Activated B cell treated with CpG ODN at 0.5 μM for 24 hours (primary cell): ENCODE data around the gene MYOF. TPM values are rescaled to one million over a fixed set of nuclear protein-coding genes. Genes with fewer than 3 reads are reported as not detected.

Source experiments
- ATAC-seq: fragments of 200-7000 bp; cut with Tn5 transposase; one replicate; pipeline ENCODE4 v1.10.0; 2021; ENCODE audit warnings: low read depth, mild to moderate bottlenecking, moderate library complexity
- CTCF ChIA-PET: fragments of 350-600 bp; sonication (Branson Sonifier 250); formaldehyde crosslinking; loops from one replicate; lab custom pipeline; 2021; ENCODE audit warnings: antibody characterized with exemption; lab: Charles Lee
- POLR2A ChIA-PET: fragments of 350-600 bp; sonication (Branson Sonifier 250); formaldehyde crosslinking; loops from one replicate; lab custom pipeline; 2021; ENCODE audit warnings: antibody characterized with exemption; lab: Charles Lee
- DNase-seq: peaks from one replicate; pipeline ENCODE4 v3.0.0; 2022
- H3K27ac Mint-ChIP-seq: one replicate; pipeline ENCODE4 v1.8.0; 2020; ENCODE audit warnings: mixed read lengths
- H3K27me3 Mint-ChIP-seq: one replicate; pipeline ENCODE4 v1.8.0; 2021; ENCODE audit warnings: mixed read lengths
- H3K36me3 Mint-ChIP-seq: one replicate; pipeline ENCODE4 v1.8.0; 2021; ENCODE audit warnings: low read depth, mixed read lengths
- H3K4me1 Mint-ChIP-seq: one replicate; pipeline ENCODE4 v1.8.0; 2021; ENCODE audit warnings: mixed read lengths
- H3K4me3 Mint-ChIP-seq: one replicate; pipeline ENCODE4 v1.8.0; 2020; ENCODE audit warnings: mild to moderate bottlenecking, mixed read lengths
- H3K9me3 Mint-ChIP-seq: one replicate; pipeline ENCODE4 v1.8.0; 2020; ENCODE audit warnings: mixed read lengths
- intact Hi-C: fragments of 100-400 bp; cut with micrococcal nuclease; formaldehyde crosslinking; loops from one replicate; pipeline ENCODE4 v1.15.1; 2024
- total RNA-seq: library from RNA; stranded (reverse); gene quantifications from 2 replicates; pipeline ENCODE4 v1.2.3, GENCODE V29; 2022
- TF ChIP-seq, protein P1 (sequence below): fragments of 200-600 bp; IDR thresholded peaks from one replicate; pipeline ENCODE4 v1.8.0; 2022; ENCODE audit warnings: antibody characterized with exemption, mild to moderate bottlenecking

The MYOF gene
- total RNA-seq, 1 donor from 2014 or later, result 0.09 TPM

DNA sequence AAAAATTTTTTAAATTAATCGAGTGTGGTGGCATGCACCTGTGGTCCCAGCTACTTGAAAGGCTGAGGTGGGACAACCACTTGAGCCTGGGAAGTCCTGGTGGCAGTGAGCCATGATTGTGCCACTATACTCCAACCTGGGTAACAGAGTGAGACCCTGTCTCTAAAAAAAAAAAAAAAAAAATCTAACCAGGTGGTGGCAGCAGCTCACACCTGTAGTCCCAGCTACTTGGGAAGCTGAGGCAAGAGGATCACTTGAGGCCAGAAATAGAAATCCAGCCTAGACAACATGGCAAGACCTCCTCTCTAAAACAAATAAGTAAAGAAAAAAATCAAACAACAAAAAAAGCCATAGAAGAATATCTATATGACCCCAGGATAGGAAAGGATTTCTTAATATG, 3.6 kb upstream of the MYOF start:
- ChIA-PET CTCF (interaction anchor here (5.6 kb wide), 1 partner anchor 109 kb away, joined by 26 read pairs; no protein-coding TSS in a partner anchor), POLR2A (interaction anchor here (0.6 kb wide), 1 partner anchor 12 kb away, joined by 3 read pairs; no protein-coding TSS in a partner anchor)
- Mint-ChIP-seq H3K27me3 (peaks cover 26% of the 10 kb centered on the region), H3K4me3 (no peak overlapping the region), H3K36me3 (no peaks in the 10 kb centered on the region), H3K4me1 (peaks cover 15% of the 10 kb centered on the region), H3K27ac (no peak overlapping the region), H3K9me3 (no peaks in the 10 kb centered on the region)
- DNase-seq (no peak), ATAC-seq (no peak)
- intact Hi-C loops, result loop anchor here (10.0 kb wide), 1 partner anchor 201 kb away; no protein-coding TSS in a partner anchor
- TF ChIP-seq, protein P1, sequence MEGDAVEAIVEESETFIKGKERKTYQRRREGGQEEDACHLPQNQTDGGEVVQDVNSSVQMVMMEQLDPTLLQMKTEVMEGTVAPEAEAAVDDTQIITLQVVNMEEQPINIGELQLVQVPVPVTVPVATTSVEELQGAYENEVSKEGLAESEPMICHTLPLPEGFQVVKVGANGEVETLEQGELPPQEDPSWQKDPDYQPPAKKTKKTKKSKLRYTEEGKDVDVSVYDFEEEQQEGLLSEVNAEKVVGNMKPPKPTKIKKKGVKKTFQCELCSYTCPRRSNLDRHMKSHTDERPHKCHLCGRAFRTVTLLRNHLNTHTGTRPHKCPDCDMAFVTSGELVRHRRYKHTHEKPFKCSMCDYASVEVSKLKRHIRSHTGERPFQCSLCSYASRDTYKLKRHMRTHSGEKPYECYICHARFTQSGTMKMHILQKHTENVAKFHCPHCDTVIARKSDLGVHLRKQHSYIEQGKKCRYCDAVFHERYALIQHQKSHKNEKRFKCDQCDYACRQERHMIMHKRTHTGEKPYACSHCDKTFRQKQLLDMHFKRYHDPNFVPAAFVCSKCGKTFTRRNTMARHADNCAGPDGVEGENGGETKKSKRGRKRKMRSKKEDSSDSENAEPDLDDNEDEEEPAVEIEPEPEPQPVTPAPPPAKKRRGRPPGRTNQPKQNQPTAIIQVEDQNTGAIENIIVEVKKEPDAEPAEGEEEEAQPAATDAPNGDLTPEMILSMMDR, result no peak

DNA sequence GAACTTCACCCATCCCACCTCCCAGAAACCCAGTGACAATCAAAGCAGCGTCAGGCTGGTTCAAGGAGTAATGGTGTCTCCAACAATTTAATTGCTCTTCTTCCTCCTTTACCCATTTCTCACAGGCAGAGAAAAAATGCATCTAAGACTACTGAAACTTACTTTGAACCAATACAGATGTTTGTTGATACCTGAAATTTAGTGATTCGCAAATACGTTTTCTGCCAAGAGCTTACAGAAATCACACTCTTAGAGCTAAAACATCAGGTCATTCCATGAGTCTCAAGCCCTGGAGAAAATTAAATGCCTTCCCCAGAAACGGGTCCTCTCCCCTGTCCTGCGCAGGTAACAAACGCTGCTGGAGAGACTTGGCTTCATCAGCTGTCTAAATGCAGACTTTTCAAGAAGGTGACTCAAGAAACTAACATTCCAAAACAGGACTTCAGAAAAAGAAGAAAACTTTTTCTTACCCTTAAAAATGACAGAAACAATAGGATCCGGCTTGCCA, 443 bp downstream of the MYOF start:
- peaks cover 9% of the 10 kb centered on the region for H3K27me3 Mint-ChIP-seq
- peak overlapping the region; percentile 81 for H3K4me3 Mint-ChIP-seq
- TF ChIP-seq, protein P1, result no peak
- no peak for ATAC-seq
- ChIA-PET CTCF (interaction anchor here (0.6 to 7.1 kb wide), 16 partner anchors 9 to 467 kb away, joined by 3 to 237 read pairs (median 5); partner anchors contain the start of gene CEP55), POLR2A (interaction anchor here (1.2 kb wide), 1 partner anchor 106 kb away, joined by 6 read pairs; no protein-coding TSS in a partner anchor)
- DNase-seq, result no peak
- no peaks in the 10 kb centered on the region for H3K36me3 Mint-ChIP-seq
- intact Hi-C loops, result loop anchor here (1.0 to 10.0 kb wide), 6 partner anchors 15 to 399 kb away; partner anchors contain the start of gene CEP55
- H3K27ac Mint-ChIP-seq, result peak overlapping the region; percentile 4
- peaks cover 15% of the 10 kb centered on the region for H3K4me1 Mint-ChIP-seq
- no peaks in the 10 kb centered on the region for H3K9me3 Mint-ChIP-seq

DNA sequence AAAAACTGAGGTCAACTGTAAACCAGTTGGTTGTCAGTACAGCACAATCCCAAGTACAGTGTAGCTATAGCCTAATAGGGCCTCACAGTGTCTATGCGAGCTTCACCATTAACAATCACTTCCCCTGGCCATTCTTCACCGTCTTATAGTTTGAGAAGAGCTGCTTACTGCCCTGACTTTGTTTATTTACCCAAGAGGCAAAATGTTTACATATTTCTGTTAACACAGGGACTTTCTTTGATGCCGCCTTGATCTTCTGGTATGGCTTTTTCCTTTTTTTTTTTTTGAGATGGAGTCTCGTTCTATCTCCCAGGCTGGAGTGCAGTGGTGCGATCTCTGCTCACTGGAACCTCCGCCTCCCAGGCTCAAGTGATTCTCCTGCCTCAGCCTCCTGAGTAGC, 3.3 kb downstream of the MYOF start:
- Mint-ChIP-seq H3K4me3 (no peak overlapping the region), H3K27me3 (peaks cover 5% of the 10 kb centered on the region), H3K4me1 (peaks cover 15% of the 10 kb centered on the region), H3K9me3 (no peaks in the 10 kb centered on the region), H3K27ac (no peak overlapping the region), H3K36me3 (no peaks in the 10 kb centered on the region)
- CTCF ChIA-PET, result interaction anchor here (1.2 to 7.1 kb wide), 2 partner anchors 24 to 102 kb away, joined by 3 to 237 read pairs; no protein-coding TSS in a partner anchor
- ATAC-seq, result no peak
- POLR2A ChIA-PET, result interaction anchor here (0.5 kb wide), 1 partner anchor 56 kb away, joined by 7 read pairs; no protein-coding TSS in a partner anchor
- TF ChIP-seq, protein P1, result no peak
- no peak for DNase-seq
- intact Hi-C loops, result no loop called here

DNA sequence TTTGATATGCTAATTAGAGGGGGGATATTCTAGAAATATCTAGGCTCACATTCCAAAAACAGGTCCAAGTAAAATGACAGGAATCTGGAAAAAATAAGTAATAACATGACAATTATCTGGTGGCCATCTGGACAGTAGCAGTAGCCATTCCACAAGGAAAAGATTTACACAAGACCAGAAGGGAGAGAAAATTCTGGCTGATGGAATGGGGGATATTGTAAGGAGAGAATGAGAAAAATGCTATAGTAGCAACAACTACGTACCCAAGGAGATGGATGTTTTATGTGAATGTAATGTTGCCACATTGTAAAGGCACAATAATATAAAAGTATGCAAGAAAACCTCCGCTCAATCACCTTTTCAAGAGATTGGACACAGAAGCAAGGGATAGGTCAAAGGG, 5.4 kb downstream of the MYOF start:
- intact Hi-C loops, result no loop called here
- H3K9me3 Mint-ChIP-seq, result no peaks in the 10 kb centered on the region
- no peak for ATAC-seq
- CTCF ChIA-PET, result interaction anchor here (1.0 kb wide), 1 partner anchor 100 kb away, joined by 4 read pairs; no protein-coding TSS in a partner anchor
- no peak overlapping the region for H3K4me3 Mint-ChIP-seq
- POLR2A ChIA-PET, result interaction anchor here (0.7 kb wide), 1 partner anchor 69 kb away, joined by 7 read pairs; no protein-coding TSS in a partner anchor
- H3K27ac Mint-ChIP-seq, result no peak overlapping the region
- H3K27me3 Mint-ChIP-seq, result peaks cover 3% of the 10 kb centered on the region
- no peak for DNase-seq
- peaks cover 5% of the 10 kb centered on the region for H3K4me1 Mint-ChIP-seq
- TF ChIP-seq, protein P1, result no peak
- no peaks in the 10 kb centered on the region for H3K36me3 Mint-ChIP-seq

DNA sequence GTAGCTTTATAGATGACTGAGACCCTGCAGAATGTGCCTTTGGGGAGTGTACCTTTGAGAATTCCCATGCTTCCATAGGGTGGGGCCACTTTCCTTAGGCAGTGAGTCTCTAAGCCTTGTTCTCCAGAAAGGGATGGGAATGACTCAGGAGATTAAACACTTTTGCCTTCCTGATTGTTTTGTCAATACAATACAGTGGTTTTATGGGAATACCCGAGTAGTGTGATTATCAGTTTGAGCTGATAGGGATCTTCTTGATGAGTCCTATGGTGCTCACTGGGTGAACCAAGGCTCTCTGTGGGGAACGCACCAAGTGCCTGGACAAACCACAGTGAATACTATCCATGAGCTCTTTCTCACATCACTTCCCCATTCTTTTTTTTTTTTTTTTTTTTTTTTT, 6.3 kb downstream of the MYOF start:
- Mint-ChIP-seq H3K27ac (no peak overlapping the region), H3K36me3 (no peaks in the 10 kb centered on the region)
- intact Hi-C loops, result no loop called here

More for the DNA sequence above, 6.3 kb downstream of the MYOF start:
- TF ChIP-seq, protein P1, result no peak
- no peak for ATAC-seq
- H3K4me1 Mint-ChIP-seq, result no peaks in the 10 kb centered on the region
- H3K9me3 Mint-ChIP-seq, result no peaks in the 10 kb centered on the region
- H3K27me3 Mint-ChIP-seq, result no peaks in the 10 kb centered on the region
- POLR2A ChIA-PET, result interaction anchor here (0.6 to 0.7 kb wide), 2 partner anchors 68 to 570 kb away, joined by 3 to 7 read pairs; no protein-coding TSS in a partner anchor
- no peak overlapping the region for H3K4me3 Mint-ChIP-seq
- CTCF ChIA-PET, result interaction anchor here (1.0 kb wide), 1 partner anchor 100 kb away, joined by 4 read pairs; no protein-coding TSS in a partner anchor
- DNase-seq, result no peak
